Subcutaneous adipose tissue (tissue), 4 donors: Measurements from ENCODE around the gene COBL. TPM values are rescaled to one million over a fixed set of nuclear protein-coding genes. Genes with fewer than 3 reads are reported as not detected.

Source experiments
- CTCF ChIP-seq: fragments of 450-650 bp; IDR thresholded peaks from one replicate; pipeline ENCODE4 v1.5.1; 2016; ENCODE audit warnings: low read depth, mild to moderate bottlenecking, control low read depth, antibody characterized with exemption, moderate library complexity
- total RNA-seq, 4 donors: library from RNA; depleted of rRNA; stranded (reverse); fragments of >200 nt; gene quantifications; one replicate each; pipeline ENCODE4 v1.1.0, GENCODE V29; 2016

The COBL gene
- total RNA-seq, 4 donors from 2014 or later = 0.51 to 1.8 (median 0.93) TPM

GRCh38 chr7:51213618-51214017, 103.0 kb downstream of the COBL start:
- TF ChIP-seq CTCF = no peak

GRCh38 chr7:51210766-51211165, 105.8 kb downstream of the COBL start:
- TF ChIP-seq CTCF = no peak

- no peak for TF ChIP-seq CTCF
These were observed 107.2 kb downstream of the COBL start for GRCh38 chr7:51209426-51209825.

GRCh38 chr7:51198654-51199053, 118.0 kb downstream of the COBL start:
- TF ChIP-seq CTCF = no peak

- TF ChIP-seq CTCF = no peak
These were observed 125.6 kb downstream of the COBL start for GRCh38 chr7:51190969-51191368.

- TF ChIP-seq CTCF = no peak
These were observed 126.8 kb downstream of the COBL start for GRCh38 chr7:51189777-51190176.

GRCh38 chr7:51188987-51189386, 127.6 kb downstream of the COBL start:
- TF ChIP-seq CTCF = no peak
